Lower leg skin (tissue), 4 donors: ENCODE measurements around the gene KRTAP9-3. TPM values are rescaled to one million over a fixed set of nuclear protein-coding genes. Genes with fewer than 3 reads are reported as not detected.
"Not testable (repeated sequence)": the region's sequence is repeated elsewhere in the genome, so short reads cannot be mapped to it uniquely, and the experiment has no call there.

Source experiments
- DNase-seq, 2 donors: peaks; one replicate each; pipeline ENCODE4 v3.0.0-alpha.2; 2019; ENCODE audit warnings: low spot score in 2 of 2
- H3K4me3 ChIP-seq: fragments of 200-600 bp; sonication (generic); 2 replicates; pipeline ENCODE4 v1.5.1; 2017; ENCODE audit warnings: mild to moderate bottlenecking, low read depth; ENCODE audit not compliant: poor library complexity, severe bottlenecking
- CTCF ChIP-seq, 3 donors: fragments of 450-650 bp; IDR thresholded peaks; one replicate each; pipeline ENCODE4 v1.5.1; 2016; ENCODE audit warnings: antibody characterized with exemption in 3 of 3, mild to moderate bottlenecking in 3 of 3, moderate library complexity in 2 of 3
- POLR2A ChIP-seq, 2 donors: fragments of 450-650 bp; IDR thresholded peaks; one replicate each; pipeline ENCODE4 v1.6.1; 2016 to 2017; ENCODE audit warnings: antibody characterized with exemption in 2 of 2, mild to moderate bottlenecking in 1 of 2, moderate library complexity in 1 of 2
- WGBS, 2 donors: methylation state at CpG; one replicate each; pipeline ENCODE4 v1.1.5; 2018; 5-methylcytosine and 5-hydroxymethylcytosine counted together
- intact Hi-C: fragments of 100-400 bp; cut with DNase I; formaldehyde crosslinking; loops from one replicate; pipeline ENCODE4 v1.15.0; 2023; ENCODE audit warnings: low total_unique reads
- total RNA-seq, 4 donors: library from RNA; depleted of rRNA; stranded (reverse); fragments of >200 nt; gene quantifications; one replicate each; pipeline ENCODE4 v1.1.0, GENCODE V29; 2016

The KRTAP9-3 gene
- total RNA-seq, result 100 to 1,000 TPM in 1 of 4 donors, 1 to 10 TPM in 1, under 1 TPM in 1, not detected in 1; 0.27 to 218 (median 8.7) TPM

- 88 to 100% methylated on average over 1 of the region's 1 CpG for WGBS, 2 donors
- DNase-seq, H3K4me3 ChIP-seq: not testable (repeated sequence)
- intact Hi-C loops, result loop anchor here (10.0 kb wide), 1 partner anchor 468 kb away; no protein-coding TSS in a partner anchor
These were observed at the start of gene KRTAP9-3 for GRCh38 chr17:41232399-41233105. TSS of gene KRTAP9-3 (plus strand) at chr17:41232449. CDS start at chr17:41232502, 53 bp downstream.

- intact Hi-C loops, result no loop called here
- no peak for DNase-seq
- WGBS, 2 donors, result 69 to 75% methylated on average over 9 of the region's 9 CpGs
- TF ChIP-seq CTCF (IDR thresholded peaks at IDR 0.05) (no peak), POLR2A (IDR thresholded peaks at IDR 0.05) (no peak)
- no peak within 1 kb of the TSS for H3K4me3 ChIP-seq
These were observed 47.7 kb upstream of the KRTAP9-3 start, which contains the start of gene KRTAP4-1 for GRCh38 chr17:41184480-41184961. TSS of gene KRTAP4-1 (minus strand) at chr17:41184911. CDS start at chr17:41184854, 57 bp downstream.

DNA sequence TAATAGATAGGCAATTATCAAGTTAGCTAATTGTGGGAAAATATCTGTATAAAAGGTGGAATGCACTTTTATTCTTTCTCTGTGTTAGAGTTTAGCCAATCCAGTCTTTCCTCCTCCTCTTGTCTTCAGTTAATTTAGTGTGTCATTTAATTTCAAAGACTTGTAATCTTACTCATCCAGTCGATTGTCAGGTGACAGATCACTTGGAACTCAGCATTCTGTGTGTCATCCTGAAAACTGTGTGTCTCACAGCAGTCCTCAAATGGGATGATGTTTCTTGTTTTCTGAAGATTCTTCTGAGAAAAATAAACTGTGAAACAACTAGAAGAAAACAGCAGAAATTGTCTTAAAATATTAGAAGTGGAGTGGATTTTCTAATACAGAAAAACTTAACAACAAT is 47.2 kb upstream of the KRTAP9-3 start:
- WGBS, 2 donors, result 33 to 45% methylated on average over 1 of the region's 1 CpG

GRCh38 chr17:41186872-41187271 is 45.4 kb upstream of the KRTAP9-3 start:
- intact Hi-C loops, result no loop called here
- WGBS, 2 donors, result 60 to 80% methylated on average over 2 of the region's 2 CpGs
- no peak for DNase-seq
- H3K4me3 ChIP-seq, result no peak overlapping the region
- TF ChIP-seq CTCF (IDR thresholded peaks at IDR 0.05) (no peak), POLR2A (IDR thresholded peaks at IDR 0.05) (no peak)

More for the DNA sequence above, 47.2 kb upstream of the KRTAP9-3 start:
- no peak overlapping the region for H3K4me3 ChIP-seq
- TF ChIP-seq CTCF (IDR thresholded peaks at IDR 0.05) (no peak), POLR2A (IDR thresholded peaks at IDR 0.05) (no peak)
- intact Hi-C loops, result no loop called here
- no peak for DNase-seq

DNA sequence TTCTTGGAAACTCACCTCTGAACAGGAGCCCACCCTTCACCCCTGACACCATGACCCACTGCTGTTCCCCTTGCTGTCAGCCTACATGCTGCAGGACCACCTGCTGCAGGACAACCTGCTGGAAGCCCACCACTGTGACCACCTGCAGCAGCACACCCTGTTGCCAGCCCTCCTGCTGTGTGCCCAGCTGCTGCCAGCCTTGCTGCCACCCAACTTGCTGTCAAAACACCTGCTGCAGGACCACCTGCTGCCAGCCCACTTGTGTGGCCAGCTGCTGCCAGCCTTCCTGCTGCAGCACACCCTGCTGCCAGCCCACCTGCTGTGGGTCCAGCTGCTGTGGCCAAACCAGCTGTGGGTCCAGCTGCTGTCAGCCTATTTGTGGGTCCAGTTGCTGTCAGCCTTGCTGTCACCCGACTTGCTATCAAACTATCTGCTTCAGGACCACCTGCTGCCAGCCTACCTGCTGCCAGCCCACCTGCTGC is 42.4 kb upstream of the KRTAP9-3 start, which contains the start of gene KRTAP9-1:
KRTAP9-1 (plus strand) TSS at position 51 of the 482 bp plus-strand sequence; CDS start at position 51, 0 bp downstream.
- DNase-seq, intact Hi-C loops, H3K4me3 ChIP-seq: not testable (repeated sequence)
- 78 to 86% methylated on average over 1 of the region's 1 CpG for WGBS, 2 donors

GRCh38 chr17:41190328-41190727 is 41.9 kb upstream of the KRTAP9-3 start:
- no peak overlapping the region for H3K4me3 ChIP-seq
- TF ChIP-seq CTCF (IDR thresholded peaks at IDR 0.05) (no peak), POLR2A (IDR thresholded peaks at IDR 0.05) (no peak)
- intact Hi-C loops, result no loop called here
- DNase-seq, result no peak
- WGBS, 2 donors, result 83 to 90% methylated on average over 3 of the region's 3 CpGs
